NCI-H2029 (cell line): Measurements from ENCODE around the gene CACNA1S.

Experiments used
- DNase-seq: peaks from one replicate; lab custom pipeline; 2025; lab: John Stamatoyannopoulos, UW

CACNA1S gene

GRCh38 chr1:201013031-201013485 is 99.2 kb downstream of the CACNA1S start:
- no peak for DNase-seq

- peak; percentile 80 for DNase-seq
Measured at GRCh38 chr1:201011616-201012015, 100.6 kb downstream of the CACNA1S start.

GRCh38 chr1:201009962-201010645 is 102.1 kb downstream of the CACNA1S start:
- no peak for DNase-seq

- DNase-seq = no peak
Measured at GRCh38 chr1:201008666-201009360, 103.4 kb downstream of the CACNA1S start.

GRCh38 chr1:201007481-201007880 is 104.7 kb downstream of the CACNA1S start:
- DNase-seq = no peak

GRCh38 chr1:201006450-201006849 is 105.8 kb downstream of the CACNA1S start:
- DNase-seq = no peak

GRCh38 chr1:201004732-201005131 is 107.5 kb downstream of the CACNA1S start:
- DNase-seq = no peak

GRCh38 chr1:201004154-201004553 is 108.1 kb downstream of the CACNA1S start:
- DNase-seq = no peak

- DNase-seq = no peak
Measured at GRCh38 chr1:201002510-201002909, 109.7 kb downstream of the CACNA1S start.

GRCh38 chr1:201001962-201002361 is 110.3 kb downstream of the CACNA1S start:
- DNase-seq = no peak

GRCh38 chr1:201000391-201000790 is 111.8 kb downstream of the CACNA1S start:
- no peak for DNase-seq

GRCh38 chr1:200999667-201000066 is 112.6 kb downstream of the CACNA1S start:
- no peak for DNase-seq

- DNase-seq = no peak
Measured at GRCh38 chr1:200998323-200998722, 113.9 kb downstream of the CACNA1S start.

- peak; percentile 79 for DNase-seq
Measured at GRCh38 chr1:200992382-200993048, 119.7 kb downstream of the CACNA1S start.

- no peak for DNase-seq
Measured at GRCh38 chr1:200991097-200991614, 121.1 kb downstream of the CACNA1S start.

GRCh38 chr1:200990114-200990513 is 122.1 kb downstream of the CACNA1S start:
- DNase-seq = no peak
